Measurements from ENCODE around the gene ADAMTS3.

- TF ChIP-seq CTCF (IDR thresholded peaks at IDR 0.05) (no peak), EZH2 (IDR thresholded peaks at IDR 0.05; ENCODE audit: borderline replicate concordance, insufficient read depth, low read depth, low read length, poor library complexity, severe bottlenecking) (no peak)
Measured at GRCh38 chr4:72424006-72424405, 145.0 kb downstream of the ADAMTS3 start.
